Neural cell (in vitro differentiated cells): ENCODE data around the gene CASP10. TPM values are rescaled to one million over a fixed set of nuclear protein-coding genes. Genes with fewer than 3 reads are reported as not detected.

ENCODE experiments used
- H2AFZ ChIP-seq: fragments of 200-600, 300-800 bp; sonication (generic), shearing (Covaris generic); 2 replicates; pipeline ENCODE4 v1.6.0; 2014; ENCODE audit warnings: low read depth, mild to moderate bottlenecking, antibody characterized with exemption, low read length, moderate library complexity
- H3F3A ChIP-seq: fragments of 200-600 bp; shearing (Covaris generic); 2 replicates; pipeline ENCODE4 v1.6.1; 2016; ENCODE audit warnings: mild to moderate bottlenecking, moderate library complexity, mixed read lengths, antibody characterized with exemption, low read length; ENCODE audit not compliant: insufficient read depth, poor library complexity, severe bottlenecking
- H3K27ac ChIP-seq: fragments of 200-600, 300-800 bp; sonication (generic), shearing (Covaris generic); 2 replicates; pipeline ENCODE4 v1.5.1; 2014; ENCODE audit warnings: mild to moderate bottlenecking, low read length, moderate library complexity
- H3K27me3 ChIP-seq: fragments of 300-800, 200-600 bp; sonication (generic), shearing (Covaris generic); 2 replicates; pipeline ENCODE4 v1.6.0; 2014; ENCODE audit warnings: mild to moderate bottlenecking, low read depth, low read length, moderate library complexity; ENCODE audit not compliant: insufficient read depth
- H3K36me3 ChIP-seq: fragments of 300-800, 200-600 bp; sonication (generic), shearing (Covaris generic); 2 replicates; pipeline ENCODE4 v1.5.1; 2014; ENCODE audit warnings: mild to moderate bottlenecking, antibody characterized with exemption, low read length, moderate library complexity; ENCODE audit not compliant: insufficient read depth
- H3K4me2 ChIP-seq: fragments of 300-800, 200-600 bp; sonication (generic), shearing (Covaris generic); 2 replicates; pipeline ENCODE4 v1.6.0; 2014; ENCODE audit warnings: mild to moderate bottlenecking, low read length
- H3K4me3 ChIP-seq: fragments of 300-800, 200-600 bp; sonication (generic), shearing (Covaris generic); 2 replicates; pipeline ENCODE4 v1.5.1; 2014; ENCODE audit warnings: mild to moderate bottlenecking, low read length, moderate library complexity
- H3K79me2 ChIP-seq: fragments of 200-600 bp; shearing (Covaris generic); replicated peaks from 2 replicates; pipeline ENCODE4 v1.6.0; 2014; ENCODE audit warnings: mild to moderate bottlenecking, low read length, moderate library complexity; ENCODE audit not compliant: insufficient read depth
- H3K9ac ChIP-seq: fragments of 300-800, 200-600 bp; sonication (generic), shearing (Covaris generic); 2 replicates; pipeline ENCODE4 v1.6.1; 2016; ENCODE audit warnings: mild to moderate bottlenecking, low read length, mixed read lengths
- H3K9me2 ChIP-seq: fragments of 200-600 bp; shearing (Covaris generic); 2 replicates; pipeline ENCODE4 v1.6.1; 2016; ENCODE audit warnings: mild to moderate bottlenecking, low read length, mixed read lengths; ENCODE audit not compliant: insufficient read depth
- H3K9me3 ChIP-seq: fragments of 200-600, 300-800 bp; sonication (generic), shearing (Covaris generic); 2 replicates; pipeline ENCODE4 v1.6.1; 2016; ENCODE audit warnings: mild to moderate bottlenecking, mixed run types, low read length, moderate library complexity, mixed read lengths
- H4K20me1 ChIP-seq: fragments of 200-600 bp; shearing (Covaris generic); 2 replicates; pipeline ENCODE4 v1.6.1; 2016; ENCODE audit warnings: mild to moderate bottlenecking, mixed run types; ENCODE audit not compliant: insufficient read depth
- EP300 ChIP-seq: fragments of 450-650 bp; conservative IDR thresholded peaks from 2 replicates; pipeline ENCODE4 v1.6.1; 2014; ENCODE audit warnings: antibody characterized with exemption, mild to moderate bottlenecking, moderate library complexity; ENCODE audit not compliant: poor library complexity, severe bottlenecking
- EZH2 ChIP-seq: fragments of 200-600, 300-800 bp; shearing (Covaris generic), sonication (generic); IDR thresholded peaks from 2 replicates; pipeline ENCODE4 v1.6.1; 2014; ENCODE audit warnings: antibody characterized with exemption, low read length, borderline replicate concordance, mild to moderate bottlenecking; ENCODE audit not compliant: insufficient read depth, poor library complexity, severe bottlenecking
- MXI1 ChIP-seq: fragments of 450-650 bp; conservative IDR thresholded peaks from 2 replicates; pipeline ENCODE4 v1.6.1; 2014; ENCODE audit warnings: antibody characterized with exemption, mild to moderate bottlenecking; ENCODE audit not compliant: poor library complexity, severe bottlenecking
- POLR2AphosphoS5 ChIP-seq: IDR thresholded peaks from 2 replicates; pipeline ENCODE4 v1.6.1; 2012
- RAD21 ChIP-seq: fragments of 450-650 bp; conservative IDR thresholded peaks from 2 replicates; pipeline ENCODE4 v1.6.1; 2014; ENCODE audit warnings: antibody characterized with exemption, mild to moderate bottlenecking, moderate library complexity
- SMC3 ChIP-seq: fragments of 450-650 bp; conservative IDR thresholded peaks from 2 replicates; pipeline ENCODE4 v1.6.1; 2014; ENCODE audit warnings: antibody characterized with exemption, mild to moderate bottlenecking, moderate library complexity; ENCODE audit not compliant: poor library complexity
- TAF1 ChIP-seq: IDR thresholded peaks from 2 replicates; pipeline ENCODE4 v1.6.1; 2012; ENCODE audit warnings: low read depth
- polyA plus RNA-seq: library from polyadenylated mRNA; depleted of rRNA; stranded (reverse); fragments of >200 nt; gene quantifications from 2 replicates; pipeline ENCODE4 v1.2.3, GENCODE V29; 2014
- TF ChIP-seq, protein P1 (sequence below): fragments of 450-650 bp; IDR thresholded peaks from 2 replicates; pipeline ENCODE4 v1.5.1; 2014; ENCODE audit warnings: antibody characterized with exemption, mild to moderate bottlenecking, moderate library complexity; ENCODE audit not compliant: poor library complexity, severe bottlenecking
- TF ChIP-seq, protein P2 (sequence below): IDR thresholded peaks from 2 replicates; pipeline ENCODE4 v1.6.1; 2012; ENCODE audit warnings: borderline replicate concordance

The CASP10 gene
- polyA plus RNA-seq, 1 donor from 2014 or later: not detected

DNA sequence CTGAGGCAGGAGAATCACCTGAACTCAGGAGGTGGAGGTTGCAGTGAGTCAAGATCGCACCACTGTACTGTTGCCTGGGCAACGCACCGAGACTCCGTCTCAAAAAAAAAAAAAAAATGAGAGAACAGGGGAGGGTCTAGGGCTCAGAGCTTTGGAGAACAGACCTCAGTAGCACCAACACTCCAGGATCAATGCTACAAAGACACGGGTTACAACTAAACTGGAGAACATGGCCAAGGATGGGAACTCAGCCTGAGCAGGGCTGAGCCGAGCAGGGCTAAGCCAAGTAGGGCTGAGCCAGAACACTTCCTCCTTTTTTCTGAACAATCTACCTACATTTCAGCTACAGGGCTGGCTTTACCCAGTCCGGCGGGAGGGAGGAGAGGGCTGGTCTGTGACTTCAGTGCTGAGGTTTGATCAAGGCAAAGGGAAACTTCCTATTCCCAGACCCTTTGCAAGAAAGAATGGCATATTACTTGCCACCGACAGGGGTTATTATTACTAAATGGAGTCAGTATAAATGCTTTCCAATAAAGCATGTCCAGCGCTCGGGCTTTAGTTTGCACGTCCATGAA lies 74.5 kb downstream of the CASP10 start:
- H3K9me3 ChIP-seq: no peaks in the 10 kb centered on the region
- H3K4me2 ChIP-seq: no peak overlapping the region
- H3K36me3 ChIP-seq: no peaks in the 10 kb centered on the region
- TF ChIP-seq SMC3: no peak
- no peak for TF ChIP-seq POLR2AphosphoS5
- TF ChIP-seq, protein P1, sequence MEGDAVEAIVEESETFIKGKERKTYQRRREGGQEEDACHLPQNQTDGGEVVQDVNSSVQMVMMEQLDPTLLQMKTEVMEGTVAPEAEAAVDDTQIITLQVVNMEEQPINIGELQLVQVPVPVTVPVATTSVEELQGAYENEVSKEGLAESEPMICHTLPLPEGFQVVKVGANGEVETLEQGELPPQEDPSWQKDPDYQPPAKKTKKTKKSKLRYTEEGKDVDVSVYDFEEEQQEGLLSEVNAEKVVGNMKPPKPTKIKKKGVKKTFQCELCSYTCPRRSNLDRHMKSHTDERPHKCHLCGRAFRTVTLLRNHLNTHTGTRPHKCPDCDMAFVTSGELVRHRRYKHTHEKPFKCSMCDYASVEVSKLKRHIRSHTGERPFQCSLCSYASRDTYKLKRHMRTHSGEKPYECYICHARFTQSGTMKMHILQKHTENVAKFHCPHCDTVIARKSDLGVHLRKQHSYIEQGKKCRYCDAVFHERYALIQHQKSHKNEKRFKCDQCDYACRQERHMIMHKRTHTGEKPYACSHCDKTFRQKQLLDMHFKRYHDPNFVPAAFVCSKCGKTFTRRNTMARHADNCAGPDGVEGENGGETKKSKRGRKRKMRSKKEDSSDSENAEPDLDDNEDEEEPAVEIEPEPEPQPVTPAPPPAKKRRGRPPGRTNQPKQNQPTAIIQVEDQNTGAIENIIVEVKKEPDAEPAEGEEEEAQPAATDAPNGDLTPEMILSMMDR: no peak
- no peak for TF ChIP-seq TAF1
- no peak for TF ChIP-seq EP300
- TF ChIP-seq MXI1: no peak
- no peak for TF ChIP-seq EZH2
- TF ChIP-seq, protein P2, sequence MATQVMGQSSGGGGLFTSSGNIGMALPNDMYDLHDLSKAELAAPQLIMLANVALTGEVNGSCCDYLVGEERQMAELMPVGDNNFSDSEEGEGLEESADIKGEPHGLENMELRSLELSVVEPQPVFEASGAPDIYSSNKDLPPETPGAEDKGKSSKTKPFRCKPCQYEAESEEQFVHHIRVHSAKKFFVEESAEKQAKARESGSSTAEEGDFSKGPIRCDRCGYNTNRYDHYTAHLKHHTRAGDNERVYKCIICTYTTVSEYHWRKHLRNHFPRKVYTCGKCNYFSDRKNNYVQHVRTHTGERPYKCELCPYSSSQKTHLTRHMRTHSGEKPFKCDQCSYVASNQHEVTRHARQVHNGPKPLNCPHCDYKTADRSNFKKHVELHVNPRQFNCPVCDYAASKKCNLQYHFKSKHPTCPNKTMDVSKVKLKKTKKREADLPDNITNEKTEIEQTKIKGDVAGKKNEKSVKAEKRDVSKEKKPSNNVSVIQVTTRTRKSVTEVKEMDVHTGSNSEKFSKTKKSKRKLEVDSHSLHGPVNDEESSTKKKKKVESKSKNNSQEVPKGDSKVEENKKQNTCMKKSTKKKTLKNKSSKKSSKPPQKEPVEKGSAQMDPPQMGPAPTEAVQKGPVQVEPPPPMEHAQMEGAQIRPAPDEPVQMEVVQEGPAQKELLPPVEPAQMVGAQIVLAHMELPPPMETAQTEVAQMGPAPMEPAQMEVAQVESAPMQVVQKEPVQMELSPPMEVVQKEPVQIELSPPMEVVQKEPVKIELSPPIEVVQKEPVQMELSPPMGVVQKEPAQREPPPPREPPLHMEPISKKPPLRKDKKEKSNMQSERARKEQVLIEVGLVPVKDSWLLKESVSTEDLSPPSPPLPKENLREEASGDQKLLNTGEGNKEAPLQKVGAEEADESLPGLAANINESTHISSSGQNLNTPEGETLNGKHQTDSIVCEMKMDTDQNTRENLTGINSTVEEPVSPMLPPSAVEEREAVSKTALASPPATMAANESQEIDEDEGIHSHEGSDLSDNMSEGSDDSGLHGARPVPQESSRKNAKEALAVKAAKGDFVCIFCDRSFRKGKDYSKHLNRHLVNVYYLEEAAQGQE: no peak
- no peak for TF ChIP-seq RAD21
- H2AFZ ChIP-seq: no peak overlapping the region
- H3K79me2 ChIP-seq: no peaks in the 10 kb centered on the region
- no peak overlapping the region for H3K9ac ChIP-seq
- no peaks in the 10 kb centered on the region for H3K9me2 ChIP-seq
- no peaks in the 10 kb centered on the region for H3K27me3 ChIP-seq
- H3K27ac ChIP-seq: no peak overlapping the region
- H3K4me3 ChIP-seq: no peak overlapping the region
- no peaks in the 10 kb centered on the region for H3F3A ChIP-seq
- H4K20me1 ChIP-seq: no peaks in the 10 kb centered on the region

DNA sequence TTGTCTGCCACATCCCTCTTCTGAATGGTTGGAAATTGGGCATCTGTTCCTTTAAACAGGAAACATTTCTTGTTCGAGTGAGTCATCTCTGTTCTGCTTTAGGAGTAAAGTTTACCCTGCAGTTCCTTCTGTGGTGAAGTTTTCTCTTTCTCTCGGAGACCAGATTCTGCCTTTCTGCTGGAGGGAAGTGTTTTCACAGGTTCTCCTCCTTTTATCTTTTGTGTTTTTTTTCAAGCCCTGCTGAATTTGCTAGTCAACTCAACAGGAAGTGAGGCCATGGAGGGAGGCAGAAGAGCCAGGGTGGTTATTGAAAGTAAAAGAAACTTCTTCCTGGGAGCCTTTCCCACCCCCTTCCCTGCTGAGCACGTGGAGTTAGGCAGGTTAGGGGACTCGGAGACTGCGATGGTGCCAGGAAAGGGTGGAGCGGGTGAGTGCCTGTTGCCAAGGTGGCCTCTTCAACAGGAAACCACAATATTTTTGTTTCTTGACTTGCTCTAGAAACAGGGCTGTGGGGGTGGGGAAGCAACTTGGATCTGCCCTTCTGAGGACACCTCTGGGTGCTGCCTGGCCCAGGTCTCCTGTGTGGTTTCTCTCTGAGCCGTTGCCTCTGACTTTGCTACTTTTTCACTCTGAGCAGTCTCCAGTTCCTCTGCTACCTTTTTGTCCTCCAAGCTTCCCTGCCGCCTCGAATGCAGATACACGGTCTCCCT lies 75.2 kb downstream of the CASP10 start:
- Histone ChIP-seq H3K4me3 (no peak overlapping the region), H3K4me2 (no peak overlapping the region), H3K27ac (no peak overlapping the region), H3K36me3 (no peaks in the 10 kb centered on the region), H3K79me2 (no peaks in the 10 kb centered on the region), H3K9me3 (no peaks in the 10 kb centered on the region), H3K9ac (no peak overlapping the region), H3F3A (no peaks in the 10 kb centered on the region), H3K9me2 (no peaks in the 10 kb centered on the region), H2AFZ (no peak overlapping the region), H3K27me3 (no peaks in the 10 kb centered on the region), H4K20me1 (no peaks in the 10 kb centered on the region)
- TF ChIP-seq MXI1 (no peak), TAF1 (no peak), EZH2 (no peak), RAD21 (no peak), EP300 (no peak)
- TF ChIP-seq, protein P1: no peak
